Immature natural killer cell (primary cell): ENCODE results near the gene RFT1. TPM values are rescaled to one million over a fixed set of nuclear protein-coding genes. Genes with fewer than 3 reads are reported as not detected.
"Not testable (repeated sequence)": the region's sequence is repeated elsewhere in the genome, so short reads cannot be mapped to it uniquely, and the experiment has no call there.

ENCODE experiments used
- DNase-seq, 3 donors: peaks; one replicate each; pipeline ENCODE4 v3.0.0; 2022; ENCODE audit warnings: mixed read lengths in 1 of 3
- H3K27ac Mint-ChIP-seq, 6 donors: one replicate each; pipeline ENCODE4 v1.8.0; 2020; ENCODE audit warnings: mixed read lengths in 6 of 6, mild to moderate bottlenecking in 5 of 6, inconsistent platforms in 4 of 6, moderate library complexity in 3 of 6
- H3K27me3 Mint-ChIP-seq, 3 donors: one replicate each; pipeline ENCODE4 v1.8.0; 2020 to 2021; ENCODE audit warnings: low read depth in 3 of 3, mild to moderate bottlenecking in 3 of 3, mixed read lengths in 3 of 3, moderate library complexity in 3 of 3, inconsistent platforms in 1 of 3
- H3K36me3 Mint-ChIP-seq, 3 donors: one replicate each; pipeline ENCODE4 v1.8.0; 2020; ENCODE audit warnings: mixed read lengths in 3 of 3, inconsistent platforms in 2 of 3, mild to moderate bottlenecking in 2 of 3
- H3K4me1 Mint-ChIP-seq, 2 donors: one replicate each; pipeline ENCODE4 v1.8.0; 2020; ENCODE audit warnings: inconsistent platforms in 2 of 2, mild to moderate bottlenecking in 2 of 2, mixed read lengths in 2 of 2, moderate library complexity in 1 of 2
- H3K4me3 Mint-ChIP-seq, 5 donors: one replicate each; pipeline ENCODE4 v1.8.0; 2020; ENCODE audit warnings: mild to moderate bottlenecking in 5 of 5, mixed read lengths in 5 of 5, inconsistent platforms in 3 of 5, moderate library complexity in 3 of 5
- H3K9me3 Mint-ChIP-seq, 6 donors: one replicate each; pipeline ENCODE4 v1.8.0; 2020; ENCODE audit warnings: mild to moderate bottlenecking in 6 of 6, mixed read lengths in 6 of 6, inconsistent platforms in 4 of 6, moderate library complexity in 3 of 6
- polyA plus RNA-seq, 3 donors: library from polyadenylated mRNA; unstranded; fragments of 300-500 nt; fragmentation: Illumina TruSeq; gene quantifications; one replicate each; pipeline ENCODE4 v1.2.3, GENCODE V29; 2021

RFT1 gene
- polyA plus RNA-seq, 3 donors from 2014 or later, result 14.2 to 29.2 (median 21.7) TPM

GRCh38 chr3:53065841-53066480 is 64.3 kb downstream of the RFT1 start:
- Mint-ChIP-seq H3K36me3 (no peaks in the 10 kb centered on the region), H3K9me3 (no peaks in the 10 kb centered on the region), H3K4me1 (no peaks in the 10 kb centered on the region), H3K27ac (no peak overlapping the region), H3K27me3 (peaks cover 1 to 19% (median 6%) of the 10 kb centered on the region in 3 donors), H3K4me3 (no peak overlapping the region)
- no peak for DNase-seq

GRCh38 chr3:53062905-53063304 is 67.3 kb downstream of the RFT1 start:
- H3K36me3 Mint-ChIP-seq, result no peaks in the 10 kb centered on the region
- peaks cover 2 to 19% (median 8%) of the 10 kb centered on the region in 3 donors for H3K27me3 Mint-ChIP-seq
- H3K4me1 Mint-ChIP-seq, result no peaks in the 10 kb centered on the region
- no peak for DNase-seq
- H3K4me3 Mint-ChIP-seq, result no peak overlapping the region
- no peak overlapping the region for H3K27ac Mint-ChIP-seq
- H3K9me3 Mint-ChIP-seq, result no peaks in the 10 kb centered on the region

DNA sequence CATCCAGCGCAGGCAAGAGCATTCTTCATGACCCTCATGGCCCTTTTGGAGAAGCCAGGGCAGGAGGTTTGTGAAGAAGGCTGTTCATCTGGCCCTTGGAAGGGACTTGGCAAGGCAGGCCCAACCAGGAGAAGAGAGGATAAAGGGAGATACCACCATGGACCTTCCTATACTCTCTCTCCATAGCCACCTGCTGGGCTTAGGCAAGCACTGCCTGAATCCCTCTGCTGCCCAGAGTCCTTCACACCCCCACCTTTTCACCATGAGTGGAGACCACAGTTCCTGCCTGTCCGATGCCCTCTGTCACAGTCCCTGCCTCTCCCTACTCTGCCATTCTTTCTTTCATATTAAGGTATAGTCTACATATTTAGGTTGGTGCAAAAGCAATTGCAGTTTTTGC is 73.8 kb downstream of the RFT1 start:
- H3K4me3 Mint-ChIP-seq, result no peak overlapping the region
- H3K36me3 Mint-ChIP-seq, result no peaks in the 10 kb centered on the region
- H3K27ac Mint-ChIP-seq, result no peak overlapping the region
- H3K4me1 Mint-ChIP-seq, result no peaks in the 10 kb centered on the region
- no peaks in the 10 kb centered on the region for H3K9me3 Mint-ChIP-seq
- no peak for DNase-seq
- peaks cover 2 to 6% (median 3%) of the 10 kb centered on the region in 3 donors for H3K27me3 Mint-ChIP-seq

DNA sequence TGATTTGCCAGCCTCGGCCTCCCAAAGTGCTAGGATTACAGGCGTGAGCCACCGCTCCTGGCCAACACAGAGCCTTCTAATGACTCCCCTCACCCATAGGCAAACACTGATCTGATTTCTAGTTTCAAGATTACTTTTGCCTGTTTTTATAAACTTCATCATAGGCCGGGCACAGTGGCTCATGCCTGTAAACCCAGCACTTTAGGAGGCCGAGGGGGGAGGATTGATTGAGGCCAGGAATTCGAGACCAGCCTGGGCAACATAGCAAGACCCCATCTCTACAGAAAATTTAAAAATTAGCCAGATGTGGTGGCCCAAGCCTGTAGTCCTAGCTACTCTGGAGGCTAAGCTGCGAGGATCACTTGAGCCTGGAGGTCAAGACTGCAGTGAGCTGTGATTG is 76.0 kb downstream of the RFT1 start:
- H3K36me3 Mint-ChIP-seq, H3K9me3 Mint-ChIP-seq, DNase-seq, H3K4me3 Mint-ChIP-seq, H3K27me3 Mint-ChIP-seq, H3K4me1 Mint-ChIP-seq, H3K27ac Mint-ChIP-seq: not testable (repeated sequence)

DNA sequence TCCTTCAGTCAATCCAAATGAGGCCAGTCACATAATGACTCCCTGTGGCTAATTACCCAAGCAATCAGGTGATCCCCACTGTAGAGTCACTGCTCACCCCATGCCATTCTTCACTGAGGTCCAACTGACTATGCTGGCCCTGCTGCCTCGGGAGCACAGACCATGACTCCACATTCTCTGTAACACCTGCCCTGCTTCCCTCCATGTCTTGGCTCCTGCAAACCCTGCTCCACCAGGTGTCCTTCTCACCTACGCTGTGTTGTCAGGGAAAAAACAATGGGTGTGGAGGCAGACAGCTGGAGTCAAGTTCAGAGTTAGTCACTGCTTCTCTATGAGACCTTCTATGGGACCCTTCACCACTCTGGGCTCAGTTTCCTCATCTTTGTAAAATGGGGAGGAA is 78.3 kb downstream of the RFT1 start:
- Mint-ChIP-seq H3K4me3 (no peak overlapping the region), H3K27me3 (peaks cover 2 to 4% (median 2%) of the 10 kb centered on the region in 3 donors), H3K9me3 (no peaks in the 10 kb centered on the region), H3K4me1 (peaks cover 6 to 8% of the 10 kb centered on the region in 2 donors), H3K36me3 (no peaks in the 10 kb centered on the region), H3K27ac (no peak overlapping the region)
- no peak for DNase-seq

GRCh38 chr3:53049987-53050386 is 80.2 kb downstream of the RFT1 start:
- peaks cover 3 to 7% (median 7%) of the 10 kb centered on the region in 3 donors for H3K27me3 Mint-ChIP-seq
- H3K4me1 Mint-ChIP-seq, result peaks cover 11 to 12% of the 10 kb centered on the region in 2 donors
- no peaks in the 10 kb centered on the region for H3K9me3 Mint-ChIP-seq
- no peak overlapping the region for H3K27ac Mint-ChIP-seq
- H3K4me3 Mint-ChIP-seq, result peak overlapping the region in 1 of 5 donors; percentile 21
- H3K36me3 Mint-ChIP-seq, result no peaks in the 10 kb centered on the region
- no peak for DNase-seq

DNA sequence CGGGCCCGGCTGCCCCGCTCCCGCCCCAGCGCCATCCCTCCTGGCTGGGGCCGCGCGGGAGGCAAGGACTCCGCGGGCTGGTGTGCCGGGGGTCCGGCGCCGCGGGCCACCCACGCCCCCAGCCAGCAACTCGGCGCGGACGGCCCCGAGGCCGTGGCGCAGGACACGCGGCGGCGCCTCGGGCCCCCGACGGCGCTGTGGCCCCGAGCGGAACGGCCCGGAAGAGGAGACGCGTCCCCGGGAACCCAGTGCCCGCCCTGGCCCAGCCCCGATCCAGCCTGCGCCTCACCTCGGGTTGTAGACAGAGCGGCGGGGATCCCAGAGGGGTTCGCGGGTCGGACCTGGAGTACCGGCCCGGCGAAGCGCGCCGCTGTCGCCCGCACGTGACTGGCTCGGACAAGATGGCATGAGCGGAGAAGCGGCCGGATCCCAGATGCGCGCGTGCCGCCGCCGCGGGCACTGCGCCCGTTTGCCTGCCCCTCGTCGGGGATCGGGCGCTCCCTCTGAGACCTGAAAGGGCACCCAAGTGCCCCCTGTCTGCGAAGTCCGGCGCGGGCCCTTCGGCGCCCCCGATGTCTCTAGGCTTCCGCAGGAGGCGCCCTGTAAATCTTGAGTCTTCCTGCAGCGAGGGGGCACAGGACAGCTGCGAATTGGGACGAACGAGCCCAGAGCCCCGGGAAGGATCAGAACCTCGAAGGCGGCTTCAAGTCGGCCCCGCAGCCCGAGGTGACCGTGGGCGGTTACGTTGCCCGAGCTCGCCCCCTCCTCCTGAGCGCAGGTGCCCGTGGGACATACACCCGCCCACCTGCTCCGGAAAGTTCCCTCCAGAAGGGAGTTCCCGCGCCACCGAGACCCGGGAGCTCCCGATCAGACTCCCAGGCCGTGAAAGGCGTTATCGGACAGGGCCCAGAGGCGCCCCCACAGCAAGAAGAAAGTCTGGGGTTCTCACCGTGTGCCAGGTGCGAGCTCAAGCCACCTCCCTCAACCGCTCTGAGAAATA is 83.8 kb downstream of the RFT1 start:
- Mint-ChIP-seq H3K36me3 (no peaks in the 10 kb centered on the region), H3K4me3 (peak overlapping the region; percentile 83 to 91 (median 89)), H3K27me3 (peaks cover 10 to 12% (median 12%) of the 10 kb centered on the region in 3 donors), H3K9me3 (no peaks in the 10 kb centered on the region), H3K27ac (peak overlapping the region; percentile 75 to 90 (median 86)), H3K4me1 (peaks cover 22 to 29% of the 10 kb centered on the region in 2 donors)
- DNase-seq, result peak; percentile 71 to 73 (median 73)

DNA sequence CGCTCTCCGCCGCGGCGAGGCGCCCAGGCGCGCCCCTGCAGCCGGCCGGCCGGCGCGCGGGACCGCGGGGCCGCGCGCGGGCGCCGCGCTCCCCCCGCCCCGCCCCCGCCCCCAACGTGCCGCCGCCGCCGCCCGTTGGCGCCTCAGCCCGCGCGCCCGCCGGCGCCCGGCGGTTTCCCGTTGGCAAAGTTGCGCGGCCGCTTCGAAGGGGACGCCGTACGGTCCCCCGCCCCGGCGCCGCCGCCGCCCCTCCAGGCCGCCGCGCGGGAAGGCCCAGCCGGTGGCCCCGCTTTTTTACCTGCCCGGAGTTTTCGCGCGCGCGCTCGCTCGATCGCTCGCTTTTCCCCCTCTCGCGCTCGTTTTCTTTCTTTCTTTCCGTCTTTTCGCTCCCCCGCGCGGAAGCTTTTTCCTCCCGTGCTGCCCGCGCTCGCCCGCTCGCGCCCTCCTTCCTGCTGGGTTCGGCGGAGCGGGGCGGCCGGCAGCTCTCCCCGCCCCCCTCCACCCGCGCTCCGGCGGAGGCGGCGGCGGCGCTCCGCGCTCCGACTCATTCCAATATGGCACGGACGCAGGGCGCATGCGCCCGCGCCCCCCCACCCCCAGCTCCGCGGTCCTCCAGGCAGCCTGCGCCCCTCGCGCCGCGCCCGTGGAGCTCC is 84.6 kb downstream of the RFT1 start, which contains the start of gene SFMBT1:
SFMBT1 (minus strand) TSS at position 556 of the 653 bp plus-strand sequence. CDS start 76,945 bp downstream, outside the sequence.
- peaks cover 22 to 30% of the 10 kb centered on the region in 2 donors for H3K4me1 Mint-ChIP-seq
- H3K9me3 Mint-ChIP-seq, result no peaks in the 10 kb centered on the region
- H3K36me3 Mint-ChIP-seq, result no peaks in the 10 kb centered on the region
- peak; percentile 65 to 70 (median 69) for DNase-seq
- H3K27ac Mint-ChIP-seq, result peak within 1 kb of the TSS; percentile 93 to 97 (median 96)
- peaks cover 10 to 12% (median 12%) of the 10 kb centered on the region in 3 donors for H3K27me3 Mint-ChIP-seq
- H3K4me3 Mint-ChIP-seq, result peak within 1 kb of the TSS; percentile 93 to 98 (median 95)

GRCh38 chr3:53044711-53045517 is 85.3 kb downstream of the RFT1 start:
- Mint-ChIP-seq H3K4me3 (peak overlapping the region; percentile 93 to 98 (median 95)), H3K4me1 (peaks cover 22 to 36% of the 10 kb centered on the region in 2 donors), H3K9me3 (no peaks in the 10 kb centered on the region), H3K27me3 (peaks cover 10 to 14% (median 12%) of the 10 kb centered on the region in 3 donors), H3K27ac (peak overlapping the region; percentile 93 to 97 (median 96)), H3K36me3 (no peaks in the 10 kb centered on the region)
- peak; percentile 67 to 75 (median 72) for DNase-seq

DNA sequence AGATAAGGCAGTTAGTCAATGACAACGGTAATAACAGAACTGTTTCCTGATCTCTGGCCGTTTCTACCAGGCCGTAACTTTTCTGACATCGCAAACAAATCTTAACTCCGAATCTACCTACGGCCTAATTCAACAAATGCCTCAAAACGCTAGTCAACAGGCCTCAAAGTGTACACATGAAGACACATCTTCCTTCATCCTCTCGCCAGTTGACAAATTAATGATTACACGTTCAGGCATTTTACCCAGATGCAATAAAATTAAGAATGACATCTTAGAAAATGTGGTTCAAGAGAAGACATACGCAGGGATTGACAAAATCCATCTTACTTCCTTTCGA is 85.9 kb downstream of the RFT1 start:
- Mint-ChIP-seq H3K9me3 (no peaks in the 10 kb centered on the region), H3K27me3 (peaks cover 10 to 14% (median 12%) of the 10 kb centered on the region in 3 donors), H3K36me3 (no peaks in the 10 kb centered on the region), H3K4me3 (peak overlapping the region; percentile 93 to 98 (median 95)), H3K27ac (peak overlapping the region; percentile 93 to 97 (median 96)), H3K4me1 (peaks cover 22 to 36% of the 10 kb centered on the region in 2 donors)
- no peak for DNase-seq

DNA sequence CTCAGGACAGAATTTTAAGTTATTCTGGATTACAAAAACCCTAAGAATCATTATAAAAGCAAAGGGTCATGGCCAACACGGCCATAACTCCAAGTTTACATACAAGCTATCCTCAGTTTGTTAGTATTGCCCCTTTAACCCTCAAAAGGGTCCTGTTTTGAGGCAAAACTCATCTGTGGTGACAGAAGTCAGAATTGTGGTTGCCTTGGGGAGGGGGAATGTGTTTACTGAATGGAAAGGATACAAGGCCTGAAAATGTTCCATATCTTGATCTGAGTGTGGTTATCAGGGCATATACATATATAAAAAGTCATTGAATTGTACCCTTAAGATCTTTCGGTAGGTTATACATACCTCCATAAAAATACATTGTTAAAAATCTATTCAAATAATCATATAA is 86.5 kb downstream of the RFT1 start:
- H3K27me3 Mint-ChIP-seq, result peaks cover 12 to 14% (median 12%) of the 10 kb centered on the region in 3 donors
- H3K27ac Mint-ChIP-seq, result peak overlapping the region in 5 of 6 donors; percentile 93 to 97 (median 96)
- peak overlapping the region in 4 of 5 donors; percentile 37 to 98 (median 94) for H3K4me3 Mint-ChIP-seq
- DNase-seq, result no peak
- no peaks in the 10 kb centered on the region for H3K9me3 Mint-ChIP-seq
- H3K36me3 Mint-ChIP-seq, result no peaks in the 10 kb centered on the region
- H3K4me1 Mint-ChIP-seq, result peaks cover 22 to 36% of the 10 kb centered on the region in 2 donors

DNA sequence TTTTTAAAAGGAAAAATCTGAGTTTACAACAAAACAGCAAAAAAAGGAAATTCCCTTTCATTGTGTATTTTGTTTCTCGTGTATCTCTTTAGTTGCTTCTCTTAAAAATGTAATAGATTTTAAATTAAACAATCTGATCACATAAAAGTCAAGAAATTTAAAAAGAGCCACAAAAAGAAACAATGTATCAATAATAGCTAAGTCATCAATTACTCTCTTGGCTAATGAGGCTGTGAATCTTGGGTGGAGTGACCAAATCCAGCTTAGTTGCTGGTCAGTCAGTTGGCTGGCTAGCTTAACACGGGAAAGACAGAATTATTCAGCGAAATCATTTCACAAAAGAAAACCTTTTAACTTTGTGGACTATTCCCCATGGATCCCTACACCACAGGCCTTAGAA is 87.6 kb downstream of the RFT1 start:
- Mint-ChIP-seq H3K9me3 (no peaks in the 10 kb centered on the region), H3K4me3 (no peak overlapping the region), H3K27me3 (peaks cover 12 to 14% (median 12%) of the 10 kb centered on the region in 3 donors), H3K27ac (no peak overlapping the region), H3K36me3 (no peaks in the 10 kb centered on the region), H3K4me1 (peaks cover 23 to 41% of the 10 kb centered on the region in 2 donors)
- DNase-seq, result no peak

DNA sequence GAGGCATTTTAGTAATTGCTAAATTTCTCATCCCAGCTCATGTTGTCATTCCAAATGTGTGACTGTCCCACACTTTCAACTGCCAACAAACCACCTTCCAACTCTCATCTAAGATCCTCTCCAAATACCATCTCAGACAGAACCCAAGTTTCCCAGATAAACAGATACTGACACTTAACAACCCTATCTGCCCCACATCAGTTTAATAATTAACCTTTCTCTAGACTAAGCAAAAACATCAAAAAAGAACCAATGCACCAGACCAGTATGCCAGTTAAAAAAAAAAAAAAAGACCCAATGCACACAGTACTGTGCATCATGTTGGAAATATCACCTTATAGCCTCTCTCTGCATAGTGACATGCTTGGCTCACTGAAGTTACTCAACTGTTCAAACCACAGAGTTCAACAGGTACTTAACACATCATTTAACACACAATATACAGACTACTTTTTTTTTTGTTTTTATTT is 89.8 kb downstream of the RFT1 start:
- no peak for DNase-seq
- peaks cover 24 to 45% of the 10 kb centered on the region in 2 donors for H3K4me1 Mint-ChIP-seq
- peaks cover 6 to 8% (median 7%) of the 10 kb centered on the region in 3 donors for H3K27me3 Mint-ChIP-seq
- H3K27ac Mint-ChIP-seq, result no peak overlapping the region
- no peaks in the 10 kb centered on the region for H3K36me3 Mint-ChIP-seq
- H3K9me3 Mint-ChIP-seq, result no peaks in the 10 kb centered on the region
- H3K4me3 Mint-ChIP-seq, result no peak overlapping the region
